PFSK-1 (cell line): ENCODE measurements around the gene CCR8.

Experiments
- POLR2AphosphoS5 ChIP-seq: IDR thresholded peaks from 2 replicates; pipeline ENCODE4 v1.6.1; 2012; ENCODE audit warnings: low read depth, mild to moderate bottlenecking, control low read depth, low read length, moderate library complexity
- REST ChIP-seq, 2 experiments: IDR thresholded peaks; 2 replicates each; pipeline versions ENCODE4 v1.6.1 to v1.8.0; 2011 to 2012; ENCODE audit warnings: low read depth in 2 of 2, low read length in 2 of 2, control low read depth in 1 of 2, inconsistent platforms in 1 of 2, mild to moderate bottlenecking in 1 of 2, moderate library complexity in 1 of 2; ENCODE audit not compliant: insufficient read depth in 1 of 2
- SIN3A ChIP-seq: IDR thresholded peaks from 2 replicates; pipeline ENCODE4 v1.6.1; 2012; ENCODE audit warnings: mild to moderate bottlenecking, low read length, moderate library complexity, borderline replicate concordance; ENCODE audit not compliant: insufficient read depth
- TAF1 ChIP-seq: IDR thresholded peaks from 2 replicates; pipeline ENCODE4 v1.6.1; 2012; ENCODE audit warnings: low read length, control low read depth, borderline replicate concordance; ENCODE audit not compliant: insufficient read depth

GRCh38 chr3:39362812-39363211 lies 33.3 kb downstream of the CCR8 start:
- TF ChIP-seq REST (IDR thresholded peaks at IDR 0.05; ENCODE audit: insufficient read depth in 1 of 2, low read depth in 2 of 2, low read length in 2 of 2) = no peak
- no peak for TF ChIP-seq SIN3A
- no peak for TF ChIP-seq POLR2AphosphoS5
- TF ChIP-seq TAF1 = no peak
